Measurements from ENCODE around the gene COL6A2.
A peak's percentile ranks its signal among the peaks of the same experiment; 100 is the strongest.
"Not testable (repeated sequence)": the region's sequence is repeated elsewhere in the genome, so short reads cannot be mapped to it uniquely, and the experiment has no call there.

COL6A2 gene

DNA sequence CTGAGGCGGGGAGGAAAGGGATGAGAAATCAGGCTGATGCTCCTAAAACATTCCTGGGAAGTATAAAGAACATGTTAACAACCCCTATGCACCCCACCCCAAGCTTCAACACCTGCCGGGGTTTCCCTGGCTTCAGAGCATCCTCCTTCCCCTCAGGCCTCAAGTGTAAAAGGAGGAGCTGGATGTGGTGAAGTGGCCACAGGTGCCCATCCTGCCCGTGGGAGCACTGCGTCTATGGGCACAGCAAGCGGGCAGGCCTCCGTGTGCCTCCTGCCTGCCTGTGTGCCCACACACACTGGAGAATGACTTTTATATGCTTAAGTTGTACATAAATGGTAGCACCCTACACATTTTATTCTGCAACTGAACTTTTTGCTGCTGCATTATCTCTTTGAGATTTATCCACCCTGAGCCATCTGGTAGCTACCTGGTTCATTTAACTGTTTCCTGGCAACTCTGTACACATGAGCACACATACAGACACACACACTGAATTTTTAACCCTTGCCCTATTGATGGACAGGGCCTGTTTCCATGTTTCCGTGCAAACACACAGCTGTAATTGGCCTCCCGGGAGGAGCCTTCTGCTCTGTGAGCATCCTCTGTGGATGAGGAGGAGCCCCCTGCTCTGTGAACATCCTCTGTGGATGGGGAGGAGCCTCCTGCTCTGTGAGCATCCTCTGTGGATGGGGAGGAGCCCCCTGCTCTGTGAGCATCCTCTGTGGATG, 70.9 kb downstream of the COL6A2 start:
- no peak for DNase-seq (ENCODE audit: low read depth)
- H3K4me3 ChIP-seq (ENCODE audit: low read depth, low read length) = no peak overlapping the region
- TF ChIP-seq, protein P1, sequence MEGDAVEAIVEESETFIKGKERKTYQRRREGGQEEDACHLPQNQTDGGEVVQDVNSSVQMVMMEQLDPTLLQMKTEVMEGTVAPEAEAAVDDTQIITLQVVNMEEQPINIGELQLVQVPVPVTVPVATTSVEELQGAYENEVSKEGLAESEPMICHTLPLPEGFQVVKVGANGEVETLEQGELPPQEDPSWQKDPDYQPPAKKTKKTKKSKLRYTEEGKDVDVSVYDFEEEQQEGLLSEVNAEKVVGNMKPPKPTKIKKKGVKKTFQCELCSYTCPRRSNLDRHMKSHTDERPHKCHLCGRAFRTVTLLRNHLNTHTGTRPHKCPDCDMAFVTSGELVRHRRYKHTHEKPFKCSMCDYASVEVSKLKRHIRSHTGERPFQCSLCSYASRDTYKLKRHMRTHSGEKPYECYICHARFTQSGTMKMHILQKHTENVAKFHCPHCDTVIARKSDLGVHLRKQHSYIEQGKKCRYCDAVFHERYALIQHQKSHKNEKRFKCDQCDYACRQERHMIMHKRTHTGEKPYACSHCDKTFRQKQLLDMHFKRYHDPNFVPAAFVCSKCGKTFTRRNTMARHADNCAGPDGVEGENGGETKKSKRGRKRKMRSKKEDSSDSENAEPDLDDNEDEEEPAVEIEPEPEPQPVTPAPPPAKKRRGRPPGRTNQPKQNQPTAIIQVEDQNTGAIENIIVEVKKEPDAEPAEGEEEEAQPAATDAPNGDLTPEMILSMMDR (IDR thresholded peaks at IDR 0.05; ENCODE audit: insufficient read depth, low read depth, low read length, missing control alignments) = no peak

DNA sequence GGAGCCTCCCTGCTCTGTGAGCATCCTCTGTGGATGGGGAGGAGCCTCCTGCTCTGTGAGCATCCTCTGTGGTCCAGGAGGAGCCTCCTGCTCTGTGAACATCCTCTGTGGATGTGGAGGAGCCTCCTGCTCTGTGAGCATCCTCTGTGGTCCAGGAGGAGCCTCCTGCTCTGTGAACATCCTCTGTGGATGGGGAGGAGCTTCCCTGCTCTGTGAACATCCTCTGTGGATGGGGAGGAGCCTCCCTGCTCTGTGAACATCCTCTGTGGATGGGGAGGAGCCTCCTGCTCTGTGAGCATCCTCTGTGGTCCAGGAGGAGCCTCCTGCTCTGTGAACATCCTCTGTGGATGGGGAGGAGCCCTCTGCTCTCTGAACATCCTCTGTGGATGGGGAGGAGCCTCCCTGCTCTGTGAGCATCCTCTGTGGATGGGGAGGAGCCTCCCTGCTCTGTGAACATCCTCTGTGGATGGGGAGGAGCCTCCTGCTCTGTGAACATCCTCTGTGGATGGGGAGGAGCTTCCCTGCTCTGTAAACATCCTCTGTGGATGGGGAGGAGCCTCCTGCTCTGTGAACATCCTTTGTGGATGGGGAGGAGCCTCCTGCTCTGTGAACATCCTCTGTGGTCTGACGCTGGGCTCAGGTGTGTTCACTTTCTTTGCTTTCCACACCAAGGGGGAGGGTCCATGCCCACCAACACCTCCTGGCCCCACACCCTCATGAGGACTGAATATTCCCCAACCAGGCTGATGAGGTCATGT, 72.7 kb downstream of the COL6A2 start:
- peak; percentile 0 for DNase-seq (ENCODE audit: low read depth)
- H3K4me3 ChIP-seq (ENCODE audit: low read depth, low read length) = not testable (repeated sequence)

DNA sequence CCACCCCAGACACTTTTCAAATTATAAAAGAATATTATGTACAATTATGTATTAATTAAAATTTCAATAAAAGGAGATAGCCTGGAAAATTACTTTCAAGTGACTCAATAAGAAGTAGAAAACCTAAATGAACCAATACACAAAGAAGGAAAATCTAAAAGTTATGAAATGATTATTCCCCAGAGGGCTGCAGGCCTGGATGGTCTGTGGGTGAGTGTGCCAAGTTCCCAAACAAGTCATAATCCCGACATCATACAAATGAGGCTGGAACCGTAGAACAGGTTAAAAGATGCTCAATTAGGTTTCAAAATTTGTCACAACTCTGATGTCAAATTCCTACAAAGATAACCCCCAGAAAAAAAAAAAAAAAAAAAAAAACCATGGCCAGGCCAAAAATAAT, 73.7 kb downstream of the COL6A2 start:
- no peak for DNase-seq (ENCODE audit: low read depth)
- TF ChIP-seq, protein P1 (IDR thresholded peaks at IDR 0.05; ENCODE audit: insufficient read depth, low read depth, low read length, missing control alignments) = no peak
- no peak overlapping the region for H3K4me3 ChIP-seq (ENCODE audit: low read depth, low read length)

DNA sequence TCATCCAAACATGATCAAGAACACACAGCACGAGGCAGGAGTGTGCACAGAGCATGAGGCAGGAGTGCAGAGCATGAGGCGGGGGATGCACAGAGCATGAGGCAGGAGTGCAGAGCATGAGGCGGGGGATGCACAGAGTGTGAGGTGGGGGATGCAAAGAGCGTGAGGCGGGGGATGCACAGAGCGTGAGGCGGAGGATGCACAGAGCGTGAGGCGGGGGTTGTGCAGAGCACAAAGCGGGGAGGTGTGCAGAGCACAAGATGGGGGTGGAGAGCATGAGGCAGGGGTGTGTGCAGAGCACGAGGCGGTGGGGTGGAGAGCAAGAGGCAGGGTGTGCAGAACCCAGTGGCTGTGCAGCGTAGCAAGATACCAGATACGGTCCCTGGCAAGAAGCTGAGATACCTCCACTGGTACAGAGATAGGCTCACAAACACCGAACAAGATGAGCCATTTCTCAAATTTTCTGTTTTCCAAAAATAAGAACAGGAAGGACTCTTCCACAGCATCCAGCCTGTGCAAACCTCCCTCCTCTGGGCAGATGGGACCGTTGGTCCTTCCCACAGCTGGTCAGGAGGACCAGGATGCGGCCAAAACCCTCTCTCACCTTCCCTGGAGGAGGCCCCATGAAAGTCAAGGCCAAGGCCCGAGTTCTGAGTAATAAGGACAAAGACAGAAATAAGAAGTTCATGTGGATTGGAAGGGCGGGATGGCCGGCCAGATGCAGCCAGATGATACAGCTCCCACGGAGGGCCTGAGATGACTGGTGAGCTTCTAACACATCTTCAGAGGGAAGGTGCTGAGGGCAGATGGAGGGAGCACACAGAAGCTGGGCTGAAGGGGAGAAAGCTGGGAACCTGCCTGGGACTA, 74.3 kb downstream of the COL6A2 start:
- no peak for DNase-seq (ENCODE audit: low read depth)
- TF ChIP-seq, protein P1 (IDR thresholded peaks at IDR 0.05; ENCODE audit: insufficient read depth, low read depth, low read length, missing control alignments) = no peak
- no peak overlapping the region for H3K4me3 ChIP-seq (ENCODE audit: low read depth, low read length)

DNA sequence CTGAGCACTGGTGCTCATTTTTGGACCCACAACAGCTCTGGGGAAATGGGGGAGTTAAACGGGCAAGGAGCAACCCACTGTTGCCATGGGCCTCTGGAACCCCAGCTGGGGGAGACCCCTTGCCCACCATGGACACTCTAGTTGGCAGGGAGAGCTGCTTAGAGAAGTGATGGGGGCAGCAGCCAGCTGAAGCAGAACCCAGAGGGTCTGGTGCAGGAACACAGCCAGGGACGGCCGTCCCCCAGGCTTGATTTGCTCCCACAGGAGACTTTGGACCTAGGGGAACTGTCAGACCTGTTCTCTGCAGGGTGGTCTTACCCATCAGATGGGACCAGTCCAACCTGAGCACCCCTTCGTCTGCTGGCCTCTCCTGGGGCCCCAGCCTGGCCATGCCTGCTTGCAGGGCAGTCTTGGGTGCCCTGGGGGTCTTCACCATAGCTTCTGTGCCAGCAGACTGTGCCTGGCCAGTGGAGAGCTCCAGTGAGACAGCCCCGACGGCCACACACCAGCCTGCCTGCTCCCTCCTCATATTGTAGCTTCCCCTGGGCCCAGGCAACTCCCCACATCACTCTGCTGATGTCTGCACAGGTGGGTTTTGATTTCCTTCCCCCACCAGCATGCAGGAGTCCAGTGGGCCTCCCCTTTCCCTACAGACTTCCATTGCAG, 75.1 kb downstream of the COL6A2 start:
- H3K4me3 ChIP-seq (ENCODE audit: low read depth, low read length) = no peak overlapping the region
- DNase-seq (ENCODE audit: low read depth) = no peak
- TF ChIP-seq, protein P1 (IDR thresholded peaks at IDR 0.05; ENCODE audit: insufficient read depth, low read depth, low read length, missing control alignments) = no peak

DNA sequence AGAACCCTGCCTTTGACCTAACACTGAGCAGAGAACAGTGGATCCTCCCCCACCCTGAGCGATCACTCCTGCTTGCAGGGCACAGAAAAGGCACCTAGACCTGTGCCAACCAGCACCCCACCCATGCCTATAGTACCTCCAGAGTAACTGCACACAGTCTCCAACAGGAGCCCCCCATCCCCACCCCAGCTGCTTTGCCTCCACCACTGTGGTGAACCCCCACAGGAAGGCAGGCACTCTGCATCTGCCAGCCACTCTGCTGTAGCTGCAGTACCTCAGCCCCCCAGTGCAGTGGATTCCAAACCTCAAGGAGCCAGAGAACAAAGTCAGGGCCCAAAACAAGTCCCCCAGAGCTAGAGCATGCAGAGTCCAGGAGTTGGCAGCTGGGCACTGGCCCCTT, 75.7 kb downstream of the COL6A2 start:
- no peak overlapping the region for H3K4me3 ChIP-seq (ENCODE audit: low read depth, low read length)
- DNase-seq (ENCODE audit: low read depth) = no peak
- TF ChIP-seq, protein P1 (IDR thresholded peaks at IDR 0.05; ENCODE audit: insufficient read depth, low read depth, low read length, missing control alignments) = no peak

DNA sequence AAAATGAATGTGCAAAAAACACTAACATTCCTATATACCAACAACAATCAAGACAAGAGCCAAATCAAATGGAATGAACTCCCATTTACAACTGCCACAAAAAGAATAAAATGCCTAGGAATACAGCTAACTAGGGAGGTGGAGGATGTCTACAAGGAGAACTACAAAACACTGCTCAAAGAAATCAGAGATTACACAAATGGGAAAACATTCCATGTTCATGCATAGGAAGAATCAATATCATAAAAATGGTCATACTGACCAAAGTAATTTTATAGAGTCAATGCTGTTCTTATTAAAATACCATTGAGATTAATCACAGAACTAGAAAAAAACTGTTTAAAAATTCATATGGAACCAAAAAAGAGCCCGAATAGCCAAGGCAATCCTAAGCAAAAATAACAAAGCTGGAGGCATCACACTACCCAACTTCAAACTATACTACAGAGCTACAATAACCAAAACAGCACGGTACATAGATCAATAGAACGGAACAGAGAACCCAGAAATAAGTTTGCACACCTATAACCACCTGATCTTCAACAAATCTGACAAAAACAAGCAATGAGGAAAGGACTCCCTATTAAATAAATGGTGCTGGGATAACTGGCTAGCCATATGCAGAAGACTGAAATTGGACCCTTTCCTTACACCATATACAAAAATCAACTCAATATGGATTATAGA, 78.7 kb downstream of the COL6A2 start:
- not testable (repeated sequence) for DNase-seq (ENCODE audit: low read depth); H3K4me3 ChIP-seq (ENCODE audit: low read depth, low read length)

All from GM12865 (cell line).